Effector memory CD8-positive, alpha-beta T cell (primary cell): Measurements from ENCODE around the gene USP16.
"Not testable (repeated sequence)": the region's sequence is repeated elsewhere in the genome, so short reads cannot be mapped to it uniquely, and the experiment has no call there.

Experiments
- ATAC-seq: fragments of 150-1000 bp; cut with Tn5 transposase; replicated peaks from 2 replicates; pipeline ENCODE4 v1.10.0; 2021; ENCODE audit warnings: mild to moderate bottlenecking, moderate library complexity
- DNase-seq, 3 experiments: peaks; one replicate each; pipeline ENCODE4 v3.0.0; 2021
- H3K27ac Mint-ChIP-seq, 2 donors: one replicate each; pipeline ENCODE4 v1.8.0; 2022; ENCODE audit warnings: mild to moderate bottlenecking in 2 of 2, mixed read lengths in 2 of 2, moderate library complexity in 2 of 2
- H3K27me3 Mint-ChIP-seq, 2 donors: one replicate each; pipeline ENCODE4 v1.8.0; 2022; ENCODE audit warnings: mixed read lengths in 2 of 2
- H3K36me3 Mint-ChIP-seq: one replicate; pipeline ENCODE4 v1.8.0; 2022; ENCODE audit warnings: mild to moderate bottlenecking, moderate library complexity, mixed read lengths; ENCODE audit not compliant: insufficient read depth
- H3K4me1 Mint-ChIP-seq, 2 donors: one replicate each; pipeline ENCODE4 v1.8.0; 2022; ENCODE audit warnings: low read depth in 2 of 2, mixed read lengths in 2 of 2
- H3K4me3 Mint-ChIP-seq, 2 donors: one replicate each; pipeline ENCODE4 v1.8.0; 2022; ENCODE audit warnings: mild to moderate bottlenecking in 2 of 2, mixed read lengths in 2 of 2, moderate library complexity in 2 of 2
- H3K9me3 Mint-ChIP-seq, 2 donors: one replicate each; pipeline ENCODE4 v1.8.0; 2022; ENCODE audit warnings: mixed read lengths in 2 of 2

The USP16 gene

DNA sequence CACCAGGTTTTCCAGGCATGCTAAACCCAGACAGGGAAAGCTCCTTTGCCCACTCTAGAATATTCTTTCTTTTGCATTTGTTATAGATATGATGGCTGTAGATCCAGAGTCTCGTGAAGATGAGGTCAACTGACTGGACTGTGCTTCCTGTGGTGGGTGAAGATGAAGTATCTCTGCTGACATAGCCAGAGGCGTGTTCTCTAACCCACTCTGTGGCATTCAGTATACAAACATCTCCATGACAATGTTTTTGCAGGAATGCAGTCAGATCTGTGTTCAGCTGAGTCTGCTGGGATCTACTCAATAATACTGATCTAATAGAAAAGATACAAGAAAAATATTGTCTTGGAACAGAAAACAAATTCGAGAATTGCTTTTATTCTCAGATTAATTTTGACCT lies 16.7 kb upstream of the USP16 start:
- Mint-ChIP-seq H3K36me3 (peaks cover 9% of the 10 kb centered on the region), H3K4me1 (peaks cover 0 to under 1% of the 10 kb centered on the region in 2 donors), H3K27me3 (no peaks in the 10 kb centered on the region), H3K9me3 (no peaks in the 10 kb centered on the region), H3K4me3 (no peak overlapping the region), H3K27ac (no peak overlapping the region)
- DNase-seq (no peak), ATAC-seq (no peak)

DNA sequence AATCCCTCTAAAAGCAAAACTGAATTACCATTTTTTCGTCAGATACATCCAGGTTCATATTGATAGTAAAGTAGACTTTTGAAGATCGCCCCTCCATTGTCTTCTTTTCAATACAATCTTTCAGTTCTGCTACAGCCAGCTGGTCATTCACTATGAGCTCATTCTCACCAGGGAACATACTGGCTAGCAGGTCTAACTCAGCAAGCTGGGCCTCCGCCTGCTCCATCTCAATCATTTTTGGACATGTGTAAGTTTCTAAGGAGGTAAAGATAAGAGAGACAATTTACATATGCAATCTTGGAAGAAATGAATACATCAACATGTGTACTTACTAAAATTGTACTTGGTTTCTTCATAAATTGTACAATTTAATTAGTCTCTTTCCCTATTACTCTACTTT lies 16.1 kb upstream of the USP16 start:
- Mint-ChIP-seq H3K27me3 (no peaks in the 10 kb centered on the region), H3K9me3 (no peaks in the 10 kb centered on the region), H3K4me1 (no peaks in the 10 kb centered on the region), H3K27ac (no peak overlapping the region), H3K4me3 (no peak overlapping the region), H3K36me3 (peaks cover 8% of the 10 kb centered on the region)
- DNase-seq (no peak), ATAC-seq (no peak)

DNA sequence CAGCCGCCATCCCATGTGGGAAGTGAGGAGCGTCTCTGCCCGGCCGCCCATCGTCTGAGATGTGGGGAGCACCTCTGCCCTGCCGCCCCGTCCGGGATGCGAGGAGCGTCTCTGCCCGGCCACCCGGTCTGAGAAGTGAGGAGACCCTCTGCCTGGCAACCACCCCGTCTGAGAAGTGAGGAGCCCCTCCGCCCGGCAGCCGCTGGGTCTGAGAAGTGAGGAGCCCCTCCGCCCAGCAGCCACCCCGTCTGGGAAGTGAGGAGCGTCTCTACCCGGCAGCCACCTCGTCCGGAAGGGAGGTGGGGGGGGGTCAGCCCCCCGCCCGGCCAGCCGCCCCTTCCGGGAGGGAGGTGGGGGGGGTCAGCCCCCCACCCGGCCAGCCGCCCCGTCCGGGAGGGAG lies 13.2 kb upstream of the USP16 start:
- not testable (repeated sequence) for H3K27ac Mint-ChIP-seq, H3K9me3 Mint-ChIP-seq, ATAC-seq

DNA sequence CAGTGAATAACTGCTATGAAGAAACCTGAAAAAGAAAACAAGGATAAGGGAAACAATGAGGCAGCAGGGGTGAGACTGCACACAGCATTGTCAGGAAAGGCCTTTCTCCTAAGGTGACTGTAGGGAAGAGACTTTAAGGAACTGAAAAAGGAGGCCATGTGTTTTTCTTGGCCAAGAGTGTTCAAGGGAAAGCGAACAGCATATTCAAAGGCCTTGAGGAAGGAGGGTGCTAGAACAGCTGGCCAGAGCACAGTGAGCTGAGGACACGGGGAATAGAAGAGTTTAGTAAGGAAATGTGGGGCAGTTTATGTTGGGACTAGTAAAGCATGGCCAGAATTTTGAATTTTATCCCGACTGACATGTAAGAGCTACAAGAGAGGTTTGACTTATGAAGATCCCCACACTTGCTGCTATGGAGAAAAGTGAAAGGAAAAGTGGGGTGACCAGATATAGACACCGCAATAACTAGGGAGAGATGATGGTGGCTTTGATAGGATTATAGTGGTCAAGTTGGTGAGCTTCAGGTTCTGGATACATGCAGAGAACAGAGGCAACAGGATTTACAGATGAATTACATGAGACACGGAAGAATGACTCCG lies 6.7 kb upstream of the USP16 start:
- peak overlapping the region; percentile 85 to 97 for H3K27ac Mint-ChIP-seq
- H3K27me3 Mint-ChIP-seq = no peaks in the 10 kb centered on the region
- H3K9me3 Mint-ChIP-seq = no peaks in the 10 kb centered on the region
- H3K4me3 Mint-ChIP-seq = peak overlapping the region; percentile 74 to 76
- ATAC-seq (no peak), DNase-seq (no peak)
- peaks cover 18 to 22% of the 10 kb centered on the region in 2 donors for H3K4me1 Mint-ChIP-seq
- peaks cover 14% of the 10 kb centered on the region for H3K36me3 Mint-ChIP-seq

More for the DNA sequence above, 13.2 kb upstream of the USP16 start:
- not testable (repeated sequence) for H3K27me3 Mint-ChIP-seq, H3K4me3 Mint-ChIP-seq, DNase-seq, H3K4me1 Mint-ChIP-seq, H3K36me3 Mint-ChIP-seq

DNA sequence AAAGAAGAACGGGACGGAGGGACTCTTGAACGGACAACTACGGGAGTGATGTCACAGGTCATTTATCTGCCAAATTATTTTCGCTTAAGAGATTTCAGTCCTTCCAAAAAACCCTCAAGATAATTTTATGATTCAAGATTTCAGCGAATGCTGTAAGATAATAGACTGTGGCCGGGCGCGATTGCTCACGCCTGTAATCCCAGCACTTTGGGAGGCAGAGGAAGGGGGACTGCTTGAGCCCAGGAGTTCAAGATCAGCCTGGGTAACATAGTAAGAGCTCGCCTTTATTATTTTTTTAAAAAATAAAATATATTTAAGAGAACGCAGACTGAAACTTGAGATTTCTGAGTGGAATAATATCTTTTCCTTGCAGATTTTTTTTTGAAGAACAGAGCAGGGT lies 5.9 kb upstream of the USP16 start:
- H3K4me3 Mint-ChIP-seq = peak overlapping the region; percentile 74 to 76
- DNase-seq = no peak
- no peaks in the 10 kb centered on the region for H3K9me3 Mint-ChIP-seq
- no peak for ATAC-seq
- no peaks in the 10 kb centered on the region for H3K27me3 Mint-ChIP-seq
- H3K27ac Mint-ChIP-seq = peak overlapping the region; percentile 85 to 97
- peaks cover 16% of the 10 kb centered on the region for H3K36me3 Mint-ChIP-seq
- H3K4me1 Mint-ChIP-seq = peaks cover 18 to 26% of the 10 kb centered on the region in 2 donors

DNA sequence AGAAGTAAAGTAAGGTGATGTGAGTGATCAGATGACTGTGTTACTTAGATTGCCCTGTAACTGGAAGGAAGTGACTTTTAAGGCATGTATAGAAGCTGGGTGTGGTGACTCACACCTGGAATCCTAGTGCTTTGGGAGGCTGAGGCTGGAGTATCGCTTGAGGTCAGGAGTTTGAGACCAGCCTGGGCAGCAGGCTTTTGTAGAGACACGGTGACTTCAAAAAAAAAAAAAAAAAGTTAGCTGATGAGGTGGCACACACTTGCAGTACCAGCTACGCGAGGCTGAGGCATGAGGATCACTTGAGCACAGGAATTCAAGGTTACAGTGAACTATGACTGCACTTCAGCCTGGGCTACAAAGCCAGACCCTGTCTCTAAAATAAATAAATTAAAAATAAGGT lies 2.3 kb upstream of the USP16 start:
- no peaks in the 10 kb centered on the region for H3K27me3 Mint-ChIP-seq
- H3K9me3 Mint-ChIP-seq = no peaks in the 10 kb centered on the region
- peaks cover 46% of the 10 kb centered on the region for H3K36me3 Mint-ChIP-seq
- ATAC-seq (no peak), DNase-seq (no peak)
- H3K27ac Mint-ChIP-seq = peak overlapping the region; percentile 87 to 99
- H3K4me1 Mint-ChIP-seq = peaks cover 41 to 51% of the 10 kb centered on the region in 2 donors
- peak overlapping the region; percentile 50 to 67 for H3K4me3 Mint-ChIP-seq

DNA sequence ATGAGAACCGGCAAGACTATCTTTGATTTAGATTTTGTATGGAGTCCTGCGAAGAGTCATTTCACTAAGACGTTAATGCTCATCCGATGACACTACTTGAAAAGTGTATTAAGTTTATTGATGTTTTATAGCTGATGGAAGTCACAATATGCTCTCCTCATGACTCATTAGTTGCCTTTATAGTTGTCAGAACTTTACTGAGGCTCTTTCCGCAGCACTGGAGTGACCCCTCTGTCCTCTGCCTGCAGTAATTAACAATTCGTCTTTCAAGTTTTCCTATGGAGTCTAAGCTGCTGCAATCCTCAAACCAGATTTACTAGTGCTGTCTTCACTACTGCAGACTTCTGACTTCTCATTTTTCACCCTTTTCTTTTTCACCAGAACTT lies 853 bp downstream of the USP16 start:
- Mint-ChIP-seq H3K9me3 (no peaks in the 10 kb centered on the region), H3K27ac (peak overlapping the region; percentile 99), H3K36me3 (peaks cover 60% of the 10 kb centered on the region), H3K27me3 (no peaks in the 10 kb centered on the region), H3K4me3 (peak overlapping the region; percentile 96), H3K4me1 (peaks cover 29 to 56% of the 10 kb centered on the region in 2 donors)
- ATAC-seq (peak; percentile 5), DNase-seq (no peak)

DNA sequence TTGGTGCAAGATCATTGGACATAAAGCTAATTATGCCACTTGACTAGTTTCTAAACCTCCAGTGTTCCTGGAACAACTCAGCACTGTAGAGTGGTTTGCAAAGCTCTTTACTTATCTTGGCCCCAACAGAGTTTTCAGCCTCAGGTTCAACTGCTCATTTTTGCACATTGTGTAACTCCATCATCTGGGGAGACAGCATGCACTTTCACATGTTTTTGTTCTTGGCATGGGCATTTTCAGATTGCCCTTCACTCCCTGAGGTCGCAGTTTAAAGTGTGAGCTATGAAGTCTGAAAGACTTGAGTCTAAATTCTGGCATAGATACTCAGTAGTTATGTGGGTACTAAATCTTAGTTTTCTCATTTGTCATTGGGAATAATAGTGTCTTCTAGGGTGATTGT lies 5.1 kb downstream of the USP16 start:
- ATAC-seq = no peak
- Mint-ChIP-seq H3K9me3 (no peaks in the 10 kb centered on the region), H3K36me3 (peaks cover 81% of the 10 kb centered on the region), H3K4me1 (peaks cover 26 to 44% of the 10 kb centered on the region in 2 donors), H3K27ac (no peak overlapping the region), H3K27me3 (no peaks in the 10 kb centered on the region), H3K4me3 (no peak overlapping the region)
- no peak for DNase-seq

DNA sequence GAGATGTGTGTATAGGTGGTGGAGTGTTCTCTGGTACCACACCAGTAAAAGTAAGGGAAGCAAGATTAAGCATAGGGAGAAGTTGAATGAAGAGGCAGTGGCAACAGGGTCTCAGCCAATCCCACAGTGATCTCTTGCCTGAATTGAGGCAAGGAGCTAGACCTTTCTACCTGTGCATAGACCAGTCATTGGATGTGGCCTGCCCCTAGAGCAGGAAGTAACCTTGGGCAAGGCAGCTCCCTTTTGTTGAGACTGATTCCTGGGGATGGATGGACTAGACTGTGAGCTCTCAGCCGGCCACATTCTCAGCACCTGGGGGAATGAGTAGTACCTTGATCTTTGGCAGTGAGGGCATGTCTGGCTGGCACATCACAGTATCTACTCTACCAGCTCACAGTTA lies 6.4 kb downstream of the USP16 start:
- Mint-ChIP-seq H3K36me3 (peaks cover 81% of the 10 kb centered on the region), H3K4me1 (peaks cover 15 to 31% of the 10 kb centered on the region in 2 donors), H3K27ac (no peak overlapping the region), H3K4me3 (no peak overlapping the region), H3K27me3 (no peaks in the 10 kb centered on the region), H3K9me3 (no peaks in the 10 kb centered on the region)
- no peak for DNase-seq
- ATAC-seq = no peak

DNA sequence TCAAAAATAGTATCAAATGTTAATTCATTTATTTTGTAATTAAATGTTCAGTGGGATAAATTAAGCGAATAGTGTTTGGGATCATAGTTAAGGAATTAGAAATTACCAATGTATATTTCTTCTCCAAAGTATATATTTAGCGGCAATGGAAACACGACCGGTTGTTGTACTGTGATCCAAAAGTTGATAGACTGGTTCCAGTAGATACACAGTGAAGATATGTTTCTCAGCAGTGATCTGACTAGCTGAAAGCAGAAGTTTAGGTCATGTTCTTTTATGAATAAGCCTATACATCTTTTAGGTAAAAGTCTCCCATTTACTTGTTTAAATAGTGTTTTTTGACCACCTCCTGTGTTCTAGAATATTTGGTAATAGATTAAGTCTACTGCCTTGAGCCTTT lies 8.8 kb downstream of the USP16 start:
- no peak for DNase-seq
- no peak for ATAC-seq
- Mint-ChIP-seq H3K27ac (peak overlapping the region in 1 of 2 donors; percentile 5), H3K4me1 (peaks cover 8 to 22% of the 10 kb centered on the region in 2 donors), H3K9me3 (no peaks in the 10 kb centered on the region), H3K27me3 (no peaks in the 10 kb centered on the region), H3K4me3 (no peak overlapping the region), H3K36me3 (peaks cover 94% of the 10 kb centered on the region)

DNA sequence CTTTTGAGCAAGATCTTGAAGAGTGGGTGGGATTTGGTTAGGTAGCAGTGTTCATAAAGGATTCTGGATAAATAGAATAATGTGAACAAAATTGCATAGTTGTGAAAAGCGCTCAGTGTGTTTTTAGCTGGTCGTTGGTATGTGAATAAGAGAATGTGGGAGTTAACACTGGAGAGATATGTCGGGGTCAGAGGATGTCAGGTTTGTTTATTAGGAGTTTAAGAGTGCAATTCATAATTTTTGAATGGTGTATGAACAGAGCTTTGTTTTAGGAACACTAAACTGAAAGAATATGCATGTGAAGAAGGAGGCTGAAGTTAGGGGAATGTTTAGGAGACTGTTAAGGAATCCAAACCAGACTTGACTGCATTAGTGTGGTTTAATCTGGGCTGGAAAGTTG lies 9.4 kb downstream of the USP16 start:
- H3K9me3 Mint-ChIP-seq = no peaks in the 10 kb centered on the region
- no peaks in the 10 kb centered on the region for H3K27me3 Mint-ChIP-seq
- DNase-seq = no peak
- H3K36me3 Mint-ChIP-seq = peaks cover 94% of the 10 kb centered on the region
- H3K4me3 Mint-ChIP-seq = no peak overlapping the region
- peak overlapping the region in 1 of 2 donors; percentile 5 for H3K27ac Mint-ChIP-seq
- H3K4me1 Mint-ChIP-seq = peaks cover 8 to 22% of the 10 kb centered on the region in 2 donors
- no peak for ATAC-seq

DNA sequence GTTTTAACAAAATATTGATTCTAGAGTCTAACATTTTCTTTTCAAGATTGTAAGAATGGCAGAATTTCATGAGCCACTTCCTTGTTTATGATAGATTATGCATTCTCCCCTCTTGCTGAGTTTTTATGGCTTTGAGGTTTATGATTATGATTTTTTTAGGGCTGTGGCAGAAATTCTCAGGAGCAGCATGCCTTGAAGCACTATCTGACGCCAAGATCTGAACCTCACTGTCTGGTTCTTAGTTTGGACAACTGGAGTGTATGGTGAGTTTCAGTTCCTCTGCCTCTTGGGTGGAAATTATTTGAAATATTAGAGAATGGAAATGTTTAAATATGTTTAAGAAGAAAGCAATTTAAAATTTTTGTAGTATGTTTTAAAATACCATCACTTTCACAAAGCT lies 10.2 kb downstream of the USP16 start:
- H3K4me3 Mint-ChIP-seq = no peak overlapping the region
- peaks cover 92% of the 10 kb centered on the region for H3K36me3 Mint-ChIP-seq
- no peak overlapping the region for H3K27ac Mint-ChIP-seq
- DNase-seq = no peak
- no peaks in the 10 kb centered on the region for H3K27me3 Mint-ChIP-seq
- no peaks in the 10 kb centered on the region for H3K9me3 Mint-ChIP-seq
- H3K4me1 Mint-ChIP-seq = peaks cover 7 to 15% of the 10 kb centered on the region in 2 donors
- ATAC-seq = no peak

DNA sequence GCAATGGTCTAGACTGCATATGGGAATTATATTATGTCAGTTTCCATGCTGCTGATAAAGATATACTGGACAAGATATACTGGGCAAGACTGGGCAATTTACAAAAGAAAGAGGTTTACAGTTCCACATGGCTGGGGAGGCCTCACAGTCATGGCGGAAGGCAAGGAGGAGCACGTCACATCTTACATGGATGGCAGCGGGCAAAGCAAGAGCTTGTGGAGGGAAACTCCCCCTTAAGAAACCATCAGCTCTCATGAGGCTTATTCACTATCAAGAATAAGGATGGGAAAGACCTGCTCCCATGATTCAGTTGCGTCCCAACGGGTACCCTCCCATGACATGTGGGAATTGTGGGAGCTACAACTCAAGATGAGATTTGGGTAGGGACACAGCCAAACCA lies 27.8 kb downstream of the USP16 start:
- no peaks in the 10 kb centered on the region for H3K9me3 Mint-ChIP-seq
- H3K27ac Mint-ChIP-seq = no peak overlapping the region
- ATAC-seq = no peak
- no peaks in the 10 kb centered on the region for H3K4me1 Mint-ChIP-seq
- peaks cover 19% of the 10 kb centered on the region for H3K36me3 Mint-ChIP-seq
- no peak for DNase-seq
- no peak overlapping the region for H3K4me3 Mint-ChIP-seq
- H3K27me3 Mint-ChIP-seq = no peaks in the 10 kb centered on the region

DNA sequence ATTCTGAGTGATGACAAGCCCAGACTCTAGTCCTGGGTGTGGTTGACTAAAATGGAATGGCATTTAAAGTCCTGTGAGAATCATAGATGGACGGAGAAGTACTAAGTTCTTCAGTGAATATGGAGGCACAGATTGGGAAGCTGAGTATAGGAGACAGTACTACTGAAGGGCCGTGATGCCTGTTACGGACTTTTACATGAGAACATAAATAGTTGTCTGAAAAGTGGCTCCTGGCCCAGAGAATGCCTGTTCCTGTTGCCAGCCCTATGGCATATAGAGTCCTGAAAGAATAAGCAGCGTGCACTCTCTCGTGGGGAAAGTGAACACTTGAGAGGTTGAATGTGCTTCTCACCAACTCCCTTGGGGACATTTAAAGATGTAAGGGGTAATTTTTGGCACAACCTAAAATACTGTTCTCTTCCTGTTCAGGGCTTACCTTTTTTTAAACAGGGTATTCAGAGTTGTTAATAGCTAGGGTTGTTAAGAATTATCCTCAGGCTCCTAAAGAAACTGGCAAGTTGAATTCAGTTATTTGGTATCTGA lies 28.6 kb downstream of the USP16 start:
- DNase-seq (no peak), ATAC-seq (no peak)
- Mint-ChIP-seq H3K36me3 (peaks cover 19% of the 10 kb centered on the region), H3K4me3 (no peak overlapping the region), H3K27me3 (no peaks in the 10 kb centered on the region), H3K9me3 (no peaks in the 10 kb centered on the region), H3K27ac (peak overlapping the region; percentile 13 to 31), H3K4me1 (no peaks in the 10 kb centered on the region)
